WTC11 (cell line): ENCODE measurements around the gene NECTIN4. TPM values are rescaled to one million over a fixed set of nuclear protein-coding genes. Genes with fewer than 3 reads are reported as not detected.

Experiments used
- ATAC-seq: fragments of 200-7000 bp; cut with Tn5 transposase; 2 replicates; pipeline ENCODE4 v1.10.0; 2021; ENCODE audit warnings: mild to moderate bottlenecking, moderate library complexity
- CTCF ChIA-PET: fragments of 300-600 bp; sonication (Branson Sonifier 250); formaldehyde crosslinking; loops from one replicate; lab custom pipeline; 2021; ENCODE audit warnings: antibody characterized with exemption; lab: Charles Lee
- POLR2A ChIA-PET: fragments of 350-600 bp; sonication (Branson Sonifier 250); formaldehyde crosslinking; loops from one replicate; lab custom pipeline; 2021; ENCODE audit warnings: antibody characterized with exemption; lab: Charles Lee
- DNase-seq: peaks from one replicate; pipeline ENCODE4 v3.0.0; 2021; ENCODE audit warnings: low spot score
- H3K27ac Mint-ChIP-seq: 2 replicates; pipeline ENCODE4 v1.8.0; 2021; ENCODE audit warnings: mixed read lengths
- H3K27me3 Mint-ChIP-seq: 2 replicates; pipeline ENCODE4 v1.8.0; 2021; ENCODE audit warnings: low read depth, mild to moderate bottlenecking, moderate library complexity, mixed read lengths
- H3K36me3 Mint-ChIP-seq: 2 replicates; pipeline ENCODE4 v1.8.0; 2021; ENCODE audit warnings: mixed read lengths
- H3K4me1 Mint-ChIP-seq: 2 replicates; pipeline ENCODE4 v1.8.0; 2022; ENCODE audit warnings: mixed read lengths
- H3K4me3 Mint-ChIP-seq: 2 replicates; pipeline ENCODE4 v1.8.0; 2021; ENCODE audit warnings: mild to moderate bottlenecking, moderate library complexity, mixed read lengths
- H3K9me3 Mint-ChIP-seq: 2 replicates; pipeline ENCODE4 v1.8.0; 2021; ENCODE audit warnings: mixed read lengths
- CDX4 ChIP-seq: fragments of 250-450 bp; sonication (Bioruptor Pico); IDR thresholded peaks from 2 replicates; pipeline ENCODE4 v1.9.0; 2021; ENCODE audit warnings: moderate library complexity, mild to moderate bottlenecking, inconsistent platforms, borderline replicate concordance
- CREM ChIP-seq: sonication (generic); formaldehyde crosslinking; IDR thresholded peaks from 2 replicates; pipeline ENCODE4 v1.8.1; 2022; ENCODE audit warnings: mild to moderate bottlenecking, missing genetic modification reagents, moderate library complexity
- GRHL2 ChIP-seq: fragments of 250-450 bp; sonication (Bioruptor Pico); IDR thresholded peaks from 2 replicates; pipeline ENCODE4 v1.8.0; 2022; ENCODE audit warnings: mild to moderate bottlenecking, moderate library complexity; ENCODE audit not compliant: insufficient replicate concordance, severe bottlenecking
- HMGA2 ChIP-seq: fragments of 250-450 bp; sonication (Bioruptor Pico); IDR thresholded peaks from 2 replicates; pipeline ENCODE4 v1.4.0; 2021; ENCODE audit warnings: mild to moderate bottlenecking, moderate library complexity
- IRF2 ChIP-seq: sonication (generic); formaldehyde crosslinking; IDR thresholded peaks from 2 replicates; pipeline ENCODE4 v1.8.0; 2022; ENCODE audit warnings: low read depth, missing genetic modification reagents, borderline replicate concordance
- JUN ChIP-seq: sonication (generic); formaldehyde crosslinking; IDR thresholded peaks from 2 replicates; pipeline ENCODE4 v1.8.0; 2023; ENCODE audit warnings: mild to moderate bottlenecking, missing genetic modification reagents
- KAT7 ChIP-seq: sonication (generic); formaldehyde crosslinking; IDR thresholded peaks from 2 replicates; pipeline ENCODE4 v1.8.1; 2023; ENCODE audit warnings: missing genetic modification reagents, mild to moderate bottlenecking, borderline replicate concordance
- MYBL2 ChIP-seq: sonication (generic); formaldehyde crosslinking; IDR thresholded peaks from 2 replicates; pipeline ENCODE4 v1.8.1; 2023; ENCODE audit warnings: mild to moderate bottlenecking, moderate library complexity, missing genetic modification reagents
- NR2C2 ChIP-seq: sonication (generic); formaldehyde crosslinking; IDR thresholded peaks from 2 replicates; pipeline ENCODE4 v1.8.0; 2022; ENCODE audit warnings: mild to moderate bottlenecking, missing genetic modification reagents
- TP53 ChIP-seq: sonication (generic); formaldehyde crosslinking; IDR thresholded peaks from 2 replicates; pipeline ENCODE4 v1.8.1; 2023; ENCODE audit warnings: mild to moderate bottlenecking, missing genetic modification reagents
- USF2 ChIP-seq: sonication (generic); formaldehyde crosslinking; IDR thresholded peaks from 2 replicates; pipeline ENCODE4 v1.8.1; 2023; ENCODE audit warnings: mild to moderate bottlenecking, missing genetic modification reagents, moderate library complexity
- ZNF138 ChIP-seq: sonication (generic); formaldehyde crosslinking; conservative IDR thresholded peaks from 2 replicates; pipeline ENCODE4 v1.8.1; 2022; ENCODE audit warnings: mild to moderate bottlenecking, moderate library complexity, missing genetic modification reagents
- ZNF219 ChIP-seq: sonication (generic); formaldehyde crosslinking; IDR thresholded peaks from 2 replicates; pipeline ENCODE4 v1.8.0; 2023; ENCODE audit warnings: missing genetic modification reagents, mild to moderate bottlenecking, borderline replicate concordance
- ZNF396 ChIP-seq: fragments of 250-450 bp; sonication (Bioruptor Pico); IDR thresholded peaks from 2 replicates; pipeline ENCODE4 v1.8.0; 2021; ENCODE audit warnings: mild to moderate bottlenecking, moderate library complexity, borderline replicate concordance
- ZNF423 ChIP-seq: fragments of 250-450 bp; sonication (Bioruptor Pico); IDR thresholded peaks from 2 replicates; pipeline ENCODE4 v2.1.2; 2022; ENCODE audit warnings: mild to moderate bottlenecking, moderate library complexity
- ZNF512 ChIP-seq: sonication (generic); formaldehyde crosslinking; IDR thresholded peaks from 2 replicates; pipeline ENCODE4 v1.8.1; 2022; ENCODE audit warnings: missing genetic modification reagents, borderline replicate concordance
- total RNA-seq: library from RNA; stranded (reverse); gene quantifications from 3 replicates; pipeline ENCODE4 v1.2.3, GENCODE V29; 2021
- TF ChIP-seq, protein P1 (sequence below): fragments of 250-450 bp; sonication (Bioruptor Pico); IDR thresholded peaks from 2 replicates; pipeline ENCODE4 v1.9.0; 2021; ENCODE audit warnings: mild to moderate bottlenecking
- TF ChIP-seq, protein P2 (sequence below): sonication (generic); formaldehyde crosslinking; IDR thresholded peaks from 2 replicates; pipeline ENCODE4 v1.8.0; 2023; ENCODE audit warnings: mild to moderate bottlenecking, missing genetic modification reagents
- TF ChIP-seq, protein P3 (sequence below): fragments of 250-450 bp; sonication (Bioruptor Pico); IDR thresholded peaks from 2 replicates; pipeline ENCODE4 v1.8.0; 2021; ENCODE audit warnings: mild to moderate bottlenecking
- TF ChIP-seq, protein P4 (sequence below): sonication (generic); formaldehyde crosslinking; IDR thresholded peaks from 2 replicates; pipeline ENCODE4 v1.8.1; 2022; ENCODE audit warnings: low read depth, mild to moderate bottlenecking, moderate library complexity, missing genetic modification reagents, borderline replicate concordance
- TF ChIP-seq, protein P5 (sequence below): sonication (generic); formaldehyde crosslinking; conservative IDR thresholded peaks from 2 replicates; pipeline ENCODE4 v1.8.1; 2023; ENCODE audit warnings: mild to moderate bottlenecking, low read depth, missing genetic modification reagents, moderate library complexity

Gene NECTIN4
- total RNA-seq, 1 experiment from 2014 or later: 1.7 TPM

GRCh38 chr1:161054232-161054631 is 35.1 kb downstream of the NECTIN4 start:
- ChIA-PET CTCF (interaction anchor here (1.0 to 1.7 kb wide), 9 partner anchors 9 to 111 kb away, joined by 3 to 15 read pairs (median 4); partner anchors contain the start of genes PPOX, TSTD1 and USF1), POLR2A (no interaction called here)
- H3K27ac Mint-ChIP-seq: no peak overlapping the region
- ATAC-seq (peak; percentile 37; the same call in 1 of the 2 replicates), DNase-seq (no peak)
- no peak overlapping the region for H3K4me3 Mint-ChIP-seq
- H3K4me1 Mint-ChIP-seq: no peaks in the 10 kb centered on the region
- TF ChIP-seq CREM (CRISPR knock-in tag): no peak
- TF ChIP-seq ZNF138: no peak
- TF ChIP-seq KAT7: no peak
- no peak for TF ChIP-seq JUN (CRISPR knock-in tag)
- no peak for TF ChIP-seq USF2 (CRISPR knock-in tag)
- TF ChIP-seq HMGA2 (CRISPR knock-in tag): no peak
- no peak for TF ChIP-seq ZNF396 (CRISPR knock-in tag)
- TF ChIP-seq TP53 (CRISPR knock-in tag): no peak
- no peak for TF ChIP-seq ZNF423 (CRISPR knock-in tag)
- TF ChIP-seq CDX4 (CRISPR knock-in tag): no peak
- TF ChIP-seq IRF2 (CRISPR knock-in tag): no peak
- TF ChIP-seq GRHL2: no peak
- TF ChIP-seq, protein P1, sequence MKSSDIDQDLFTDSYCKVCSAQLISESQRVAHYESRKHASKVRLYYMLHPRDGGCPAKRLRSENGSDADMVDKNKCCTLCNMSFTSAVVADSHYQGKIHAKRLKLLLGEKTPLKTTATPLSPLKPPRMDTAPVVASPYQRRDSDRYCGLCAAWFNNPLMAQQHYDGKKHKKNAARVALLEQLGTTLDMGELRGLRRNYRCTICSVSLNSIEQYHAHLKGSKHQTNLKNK (CRISPR knock-in tag): no peak
- TF ChIP-seq MYBL2 (CRISPR knock-in tag): no peak
- TF ChIP-seq NR2C2 (CRISPR knock-in tag): no peak
- TF ChIP-seq, protein P2, sequence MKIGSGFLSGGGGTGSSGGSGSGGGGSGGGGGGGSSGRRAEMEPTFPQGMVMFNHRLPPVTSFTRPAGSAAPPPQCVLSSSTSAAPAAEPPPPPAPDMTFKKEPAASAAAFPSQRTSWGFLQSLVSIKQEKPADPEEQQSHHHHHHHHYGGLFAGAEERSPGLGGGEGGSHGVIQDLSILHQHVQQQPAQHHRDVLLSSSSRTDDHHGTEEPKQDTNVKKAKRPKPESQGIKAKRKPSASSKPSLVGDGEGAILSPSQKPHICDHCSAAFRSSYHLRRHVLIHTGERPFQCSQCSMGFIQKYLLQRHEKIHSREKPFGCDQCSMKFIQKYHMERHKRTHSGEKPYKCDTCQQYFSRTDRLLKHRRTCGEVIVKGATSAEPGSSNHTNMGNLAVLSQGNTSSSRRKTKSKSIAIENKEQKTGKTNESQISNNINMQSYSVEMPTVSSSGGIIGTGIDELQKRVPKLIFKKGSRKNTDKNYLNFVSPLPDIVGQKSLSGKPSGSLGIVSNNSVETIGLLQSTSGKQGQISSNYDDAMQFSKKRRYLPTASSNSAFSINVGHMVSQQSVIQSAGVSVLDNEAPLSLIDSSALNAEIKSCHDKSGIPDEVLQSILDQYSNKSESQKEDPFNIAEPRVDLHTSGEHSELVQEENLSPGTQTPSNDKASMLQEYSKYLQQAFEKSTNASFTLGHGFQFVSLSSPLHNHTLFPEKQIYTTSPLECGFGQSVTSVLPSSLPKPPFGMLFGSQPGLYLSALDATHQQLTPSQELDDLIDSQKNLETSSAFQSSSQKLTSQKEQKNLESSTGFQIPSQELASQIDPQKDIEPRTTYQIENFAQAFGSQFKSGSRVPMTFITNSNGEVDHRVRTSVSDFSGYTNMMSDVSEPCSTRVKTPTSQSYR (CRISPR knock-in tag): no peak
- TF ChIP-seq, all 79 proteins: peak for 0
- Mint-ChIP-seq H3K9me3 (no peaks in the 10 kb centered on the region), H3K36me3 (no peaks in the 10 kb centered on the region), H3K27me3 (peaks cover 16% of the 10 kb centered on the region)

DNA sequence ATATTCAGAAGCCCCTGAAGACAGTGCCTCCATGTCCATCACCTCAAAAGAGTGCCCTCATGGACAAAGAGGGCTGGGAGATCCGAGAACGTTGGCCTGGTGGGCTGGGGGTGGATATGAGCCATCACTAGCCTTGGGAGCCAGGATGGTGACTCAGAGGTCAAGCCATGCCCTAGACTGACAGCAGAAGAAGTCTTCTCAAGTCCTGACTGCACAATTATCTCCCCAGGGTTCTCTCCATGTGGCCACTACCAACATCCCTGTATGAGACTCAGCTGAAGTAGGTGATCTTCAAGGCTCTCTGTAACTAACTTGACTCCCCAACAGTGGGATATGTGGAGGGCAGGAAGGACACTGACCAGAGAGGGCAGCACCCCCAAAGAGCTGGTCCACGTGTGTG is 36.5 kb downstream of the NECTIN4 start:
- H3K36me3 Mint-ChIP-seq: peaks cover 6% of the 10 kb centered on the region
- no peak for DNase-seq
- H3K27me3 Mint-ChIP-seq: peaks cover 29% of the 10 kb centered on the region
- ChIA-PET CTCF (interaction anchor here (0.7 to 0.9 kb wide), 2 partner anchors 19 to 99 kb away, joined by 3 read pairs; partner anchors contain the start of gene ITLN2), POLR2A (no interaction called here)
- H3K4me3 Mint-ChIP-seq: no peak overlapping the region
- no peak overlapping the region for H3K27ac Mint-ChIP-seq
- peaks cover 10% of the 10 kb centered on the region for H3K9me3 Mint-ChIP-seq
- no peak for ATAC-seq
- no peaks in the 10 kb centered on the region for H3K4me1 Mint-ChIP-seq
- TF ChIP-seq HMGA2 (CRISPR knock-in tag) (no peak), TP53 (CRISPR knock-in tag) (no peak), ZNF219 (no peak), USF2 (CRISPR knock-in tag) (no peak), ZNF138 (no peak), ZNF512 (CRISPR knock-in tag) (no peak)
- TF ChIP-seq, protein P3, sequence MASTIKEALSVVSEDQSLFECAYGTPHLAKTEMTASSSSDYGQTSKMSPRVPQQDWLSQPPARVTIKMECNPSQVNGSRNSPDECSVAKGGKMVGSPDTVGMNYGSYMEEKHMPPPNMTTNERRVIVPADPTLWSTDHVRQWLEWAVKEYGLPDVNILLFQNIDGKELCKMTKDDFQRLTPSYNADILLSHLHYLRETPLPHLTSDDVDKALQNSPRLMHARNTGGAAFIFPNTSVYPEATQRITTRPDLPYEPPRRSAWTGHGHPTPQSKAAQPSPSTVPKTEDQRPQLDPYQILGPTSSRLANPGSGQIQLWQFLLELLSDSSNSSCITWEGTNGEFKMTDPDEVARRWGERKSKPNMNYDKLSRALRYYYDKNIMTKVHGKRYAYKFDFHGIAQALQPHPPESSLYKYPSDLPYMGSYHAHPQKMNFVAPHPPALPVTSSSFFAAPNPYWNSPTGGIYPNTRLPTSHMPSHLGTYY: no peak
- TF ChIP-seq, protein P4, sequence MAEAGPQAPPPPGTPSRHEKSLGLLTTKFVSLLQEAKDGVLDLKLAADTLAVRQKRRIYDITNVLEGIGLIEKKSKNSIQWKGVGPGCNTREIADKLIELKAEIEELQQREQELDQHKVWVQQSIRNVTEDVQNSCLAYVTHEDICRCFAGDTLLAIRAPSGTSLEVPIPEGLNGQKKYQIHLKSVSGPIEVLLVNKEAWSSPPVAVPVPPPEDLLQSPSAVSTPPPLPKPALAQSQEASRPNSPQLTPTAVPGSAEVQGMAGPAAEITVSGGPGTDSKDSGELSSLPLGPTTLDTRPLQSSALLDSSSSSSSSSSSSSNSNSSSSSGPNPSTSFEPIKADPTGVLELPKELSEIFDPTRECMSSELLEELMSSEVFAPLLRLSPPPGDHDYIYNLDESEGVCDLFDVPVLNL: no peak
- TF ChIP-seq, protein P5, sequence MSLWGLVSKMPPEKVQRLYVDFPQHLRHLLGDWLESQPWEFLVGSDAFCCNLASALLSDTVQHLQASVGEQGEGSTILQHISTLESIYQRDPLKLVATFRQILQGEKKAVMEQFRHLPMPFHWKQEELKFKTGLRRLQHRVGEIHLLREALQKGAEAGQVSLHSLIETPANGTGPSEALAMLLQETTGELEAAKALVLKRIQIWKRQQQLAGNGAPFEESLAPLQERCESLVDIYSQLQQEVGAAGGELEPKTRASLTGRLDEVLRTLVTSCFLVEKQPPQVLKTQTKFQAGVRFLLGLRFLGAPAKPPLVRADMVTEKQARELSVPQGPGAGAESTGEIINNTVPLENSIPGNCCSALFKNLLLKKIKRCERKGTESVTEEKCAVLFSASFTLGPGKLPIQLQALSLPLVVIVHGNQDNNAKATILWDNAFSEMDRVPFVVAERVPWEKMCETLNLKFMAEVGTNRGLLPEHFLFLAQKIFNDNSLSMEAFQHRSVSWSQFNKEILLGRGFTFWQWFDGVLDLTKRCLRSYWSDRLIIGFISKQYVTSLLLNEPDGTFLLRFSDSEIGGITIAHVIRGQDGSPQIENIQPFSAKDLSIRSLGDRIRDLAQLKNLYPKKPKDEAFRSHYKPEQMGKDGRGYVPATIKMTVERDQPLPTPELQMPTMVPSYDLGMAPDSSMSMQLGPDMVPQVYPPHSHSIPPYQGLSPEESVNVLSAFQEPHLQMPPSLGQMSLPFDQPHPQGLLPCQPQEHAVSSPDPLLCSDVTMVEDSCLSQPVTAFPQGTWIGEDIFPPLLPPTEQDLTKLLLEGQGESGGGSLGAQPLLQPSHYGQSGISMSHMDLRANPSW (CRISPR knock-in tag): no peak
